ENCODE results near the gene DEFB125.
A peak's percentile ranks its signal among the peaks of the same experiment; 100 is the strongest.
"Not testable (repeated sequence)": the region's sequence is repeated elsewhere in the genome, so short reads cannot be mapped to it uniquely, and the experiment has no call there.

DEFB125 gene, protein sequence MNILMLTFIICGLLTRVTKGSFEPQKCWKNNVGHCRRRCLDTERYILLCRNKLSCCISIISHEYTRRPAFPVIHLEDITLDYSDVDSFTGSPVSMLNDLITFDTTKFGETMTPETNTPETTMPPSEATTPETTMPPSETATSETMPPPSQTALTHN

DNA sequence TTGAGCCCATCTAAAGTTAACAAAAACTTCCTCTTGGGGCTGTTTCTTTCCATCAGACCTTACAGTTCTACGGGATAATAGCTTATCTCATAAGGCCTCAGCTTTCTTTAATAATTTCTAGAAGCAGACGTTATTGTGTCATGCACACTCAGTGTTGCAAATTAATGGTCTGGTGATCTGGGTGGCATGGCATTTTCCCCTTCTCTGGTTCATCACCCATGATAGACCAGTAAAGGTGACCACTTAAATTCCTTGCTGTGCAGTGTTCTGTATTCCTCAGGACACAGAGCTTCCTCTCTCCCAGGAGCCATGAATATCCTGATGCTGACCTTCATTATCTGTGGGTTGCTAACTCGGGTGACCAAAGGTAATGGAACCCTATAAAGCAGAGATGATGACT, at the start of gene DEFB125:
Gene DEFB125 (plus strand): TSS at position 272 of the 400 bp plus-strand sequence. CDS start 38 bp downstream, at position 310.
- no peak for DNase-seq

DNA sequence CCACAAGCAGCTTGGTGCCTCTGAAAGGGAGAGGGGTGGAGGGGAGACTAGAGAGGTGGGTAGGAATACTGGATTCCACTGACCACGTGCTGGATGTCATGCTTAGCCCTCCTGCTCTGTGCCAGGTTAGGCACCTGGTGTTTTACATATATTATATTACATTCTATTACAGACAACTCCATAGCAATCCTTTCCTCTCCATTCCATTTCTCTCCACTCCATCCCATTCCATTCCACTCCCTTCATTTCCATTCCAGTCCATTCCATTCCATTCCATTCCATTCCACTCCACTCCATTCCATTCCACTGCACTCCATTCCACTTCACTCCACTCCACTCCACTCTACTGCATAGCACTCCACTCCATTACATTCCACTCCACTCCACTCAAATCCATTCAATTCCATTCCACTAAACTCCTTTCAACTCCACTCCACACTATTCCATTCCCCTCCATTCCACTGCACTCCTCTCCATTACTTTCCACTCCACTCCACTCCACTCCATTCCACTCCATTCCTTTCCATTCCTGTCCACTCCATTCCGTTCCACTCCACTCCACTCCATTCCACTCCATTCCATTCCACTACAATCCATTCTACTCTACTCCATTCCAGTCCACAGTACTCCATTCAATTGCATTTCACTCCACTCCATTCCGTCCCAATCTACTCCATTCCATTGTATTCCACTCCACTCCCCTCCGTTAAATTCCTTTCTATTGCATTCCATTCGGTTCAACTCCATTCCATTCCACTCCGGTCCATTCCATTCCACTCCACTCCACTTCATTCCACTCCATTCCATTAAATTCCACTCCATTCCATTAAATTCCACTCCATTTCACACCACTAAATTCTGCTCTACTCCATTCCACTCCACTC, 27.2 kb upstream of the DEFB125 start:
- peak; percentile 1 for DNase-seq

DNA sequence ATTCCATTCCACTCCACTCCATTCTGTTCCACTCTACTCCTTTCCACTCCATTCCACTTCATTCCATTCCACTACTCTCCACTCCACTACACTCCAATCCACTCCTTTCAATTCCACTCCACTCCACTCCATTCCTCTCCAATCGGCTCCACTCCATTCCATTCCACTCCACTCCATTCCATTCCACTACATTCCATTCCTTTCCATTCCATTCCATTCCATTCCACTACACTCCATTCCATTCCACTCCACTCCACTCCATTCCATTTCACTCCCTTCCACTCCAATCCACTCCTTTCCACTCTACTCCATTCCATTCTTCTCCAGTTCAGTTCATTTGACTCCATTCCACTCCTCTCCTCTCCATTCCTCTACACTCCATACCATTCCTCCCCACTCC, 26.2 kb upstream of the DEFB125 start:
- DNase-seq = no peak

DNA sequence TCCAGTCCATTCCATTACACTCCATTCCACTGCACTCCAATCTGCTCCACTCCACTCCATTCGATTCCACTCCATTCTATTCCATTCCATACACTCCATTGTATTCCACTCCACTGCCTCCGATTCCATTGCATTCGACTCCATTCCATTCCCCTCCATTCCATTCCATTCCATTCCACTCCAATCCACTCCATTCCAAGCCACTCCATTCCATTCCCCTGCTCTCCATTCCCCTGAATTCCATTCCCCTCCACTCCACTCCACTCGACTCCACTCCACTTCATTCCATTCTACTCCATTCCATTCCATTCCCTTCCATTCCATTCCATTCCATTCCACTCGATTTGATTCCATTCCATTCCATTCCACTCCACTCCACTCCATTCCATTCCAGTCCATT, 25.7 kb upstream of the DEFB125 start:
- no peak for DNase-seq

DNA sequence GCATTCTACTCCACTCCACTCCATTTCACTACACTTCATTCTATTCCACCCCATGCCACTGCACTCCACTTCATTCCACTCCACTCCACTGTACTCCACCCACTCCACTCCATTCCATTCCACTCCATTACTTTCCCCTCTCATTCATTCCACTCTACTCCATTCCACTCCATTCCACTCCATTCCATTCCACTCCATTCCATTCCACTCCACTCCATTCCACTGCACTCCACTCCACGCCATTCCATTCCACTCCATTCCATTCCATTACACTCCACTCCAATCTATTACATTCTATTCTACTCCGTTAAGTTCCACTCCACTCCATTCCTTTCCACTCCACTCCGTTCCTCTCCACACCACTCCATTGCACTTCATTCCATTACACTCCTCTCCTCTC, 25.0 kb upstream of the DEFB125 start:
- no peak for DNase-seq

DNA sequence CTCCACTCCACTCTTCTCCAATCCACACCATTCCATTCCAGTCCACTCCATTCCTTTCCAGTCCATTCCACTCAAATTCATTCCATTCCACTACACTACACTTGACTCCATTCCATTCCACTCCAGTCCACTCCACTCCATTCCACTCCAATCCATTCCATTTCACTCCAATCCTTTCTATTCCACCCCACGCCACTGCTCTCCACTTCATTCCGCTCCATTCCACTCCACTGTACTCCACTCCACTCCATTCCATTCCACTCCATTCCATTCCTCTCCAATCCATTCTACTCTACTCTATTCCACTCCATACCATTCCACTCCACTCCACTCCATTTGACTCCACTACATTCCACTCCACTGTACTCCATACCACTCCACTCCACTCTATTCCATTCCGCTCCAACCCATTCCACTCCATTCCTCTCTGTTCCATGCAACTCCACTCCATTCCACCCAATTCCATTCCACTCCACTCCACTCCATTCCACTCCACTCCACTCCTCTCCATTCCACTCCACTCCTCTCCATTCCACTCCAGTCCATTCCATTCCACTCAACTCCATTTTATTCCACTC, 23.4 kb upstream of the DEFB125 start:
- no peak for DNase-seq

DNA sequence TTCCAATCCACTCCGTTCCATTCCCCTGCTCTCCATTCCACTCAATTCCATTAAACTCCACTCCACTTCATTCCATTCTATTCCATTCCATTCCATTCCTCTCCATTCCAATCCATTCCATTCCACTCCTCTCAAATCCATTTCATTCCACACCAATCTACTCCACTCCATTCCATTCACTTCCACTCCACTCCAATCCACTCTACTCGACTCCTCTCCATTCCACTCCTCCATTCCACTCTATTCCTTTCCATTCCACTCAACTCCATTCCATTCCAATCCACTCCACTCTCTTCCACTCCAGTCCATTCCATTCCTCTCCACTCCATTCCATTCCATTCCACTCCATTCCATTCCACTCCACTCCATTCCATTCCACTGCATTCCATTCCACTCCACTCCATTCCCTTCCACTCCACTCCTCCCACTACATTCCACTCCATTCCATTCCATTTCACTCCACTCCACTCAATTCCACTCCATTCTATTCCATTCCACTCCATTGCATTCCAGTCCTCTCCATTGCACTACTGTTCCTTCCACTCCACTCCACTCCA, 22.6 kb upstream of the DEFB125 start:
- no peak for DNase-seq

DNA sequence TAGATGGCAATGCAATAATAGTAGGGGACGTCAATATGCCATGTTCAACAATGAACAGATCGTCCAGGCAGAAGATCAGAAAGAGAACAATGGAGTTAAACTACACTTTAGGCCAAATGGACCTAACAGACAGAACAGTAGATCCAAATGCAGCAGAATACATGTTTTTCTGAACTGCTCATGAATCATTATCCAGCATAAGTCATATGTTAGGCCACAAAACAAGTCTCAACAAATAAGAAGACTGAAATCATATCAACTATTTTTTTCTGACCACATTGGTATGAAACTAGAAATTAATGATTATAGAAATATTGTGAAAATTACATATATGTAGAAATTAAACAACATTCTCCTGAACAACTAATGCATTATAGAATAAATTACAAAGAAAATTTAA, 10.2 kb upstream of the DEFB125 start:
- DNase-seq = no peak

DNA sequence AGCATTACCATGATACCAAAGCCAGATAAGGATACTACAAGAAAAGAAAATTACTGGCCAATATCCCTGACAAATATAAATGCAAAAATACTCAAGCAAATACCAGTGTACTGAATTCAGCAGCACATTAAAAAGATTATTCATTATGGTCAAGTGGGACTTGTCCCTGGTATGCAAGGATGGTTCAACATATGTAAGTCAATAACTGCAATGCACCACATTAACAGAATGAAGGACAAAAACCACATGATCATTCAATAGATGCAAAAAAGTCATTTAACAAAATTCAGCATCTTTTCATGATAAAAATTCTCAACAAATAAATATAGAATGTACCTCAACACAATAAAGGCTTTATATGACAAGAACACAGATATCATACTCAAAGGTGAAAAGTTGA, 9.1 kb upstream of the DEFB125 start:
- DNase-seq = no peak

DNA sequence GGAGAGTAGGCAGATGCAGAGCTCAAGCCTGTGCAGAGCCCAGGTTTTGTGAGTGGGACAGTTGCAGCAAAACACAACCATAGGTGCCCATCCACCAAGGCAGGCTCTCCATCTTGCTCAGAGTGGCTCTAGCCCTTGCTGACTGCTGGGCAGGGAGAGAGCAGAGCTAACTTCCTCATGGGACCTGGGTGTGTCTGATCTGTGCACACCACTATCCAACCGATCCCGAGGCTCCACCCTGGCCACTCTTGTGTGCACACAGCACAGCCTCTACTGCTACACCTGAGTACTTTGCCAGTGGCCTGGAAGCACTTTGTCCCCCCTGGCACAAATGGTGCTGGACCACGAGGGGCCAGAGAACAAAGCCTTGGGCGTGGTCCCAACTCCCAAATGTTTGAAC, 7.9 kb upstream of the DEFB125 start:
- no peak for DNase-seq

DNA sequence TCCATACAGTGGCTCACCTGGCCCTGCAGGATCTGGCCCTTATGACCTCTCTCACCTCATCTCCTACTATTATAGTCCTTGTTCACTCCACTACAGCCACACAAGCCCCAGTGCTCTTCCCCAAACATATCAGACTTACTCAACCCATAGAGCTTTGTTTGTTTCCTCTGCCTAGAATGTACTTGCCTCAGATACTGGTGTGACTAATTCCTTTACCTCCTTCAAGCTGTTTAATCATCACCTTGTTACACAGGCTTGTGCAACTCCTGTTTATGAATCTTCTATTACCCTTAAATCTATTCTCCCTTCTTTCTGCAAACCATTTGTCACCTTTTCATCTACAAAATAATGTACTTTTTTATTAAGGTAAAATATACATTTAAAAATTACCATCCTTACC, 3.2 kb downstream of the DEFB125 start:
- DNase-seq = no peak

DNA sequence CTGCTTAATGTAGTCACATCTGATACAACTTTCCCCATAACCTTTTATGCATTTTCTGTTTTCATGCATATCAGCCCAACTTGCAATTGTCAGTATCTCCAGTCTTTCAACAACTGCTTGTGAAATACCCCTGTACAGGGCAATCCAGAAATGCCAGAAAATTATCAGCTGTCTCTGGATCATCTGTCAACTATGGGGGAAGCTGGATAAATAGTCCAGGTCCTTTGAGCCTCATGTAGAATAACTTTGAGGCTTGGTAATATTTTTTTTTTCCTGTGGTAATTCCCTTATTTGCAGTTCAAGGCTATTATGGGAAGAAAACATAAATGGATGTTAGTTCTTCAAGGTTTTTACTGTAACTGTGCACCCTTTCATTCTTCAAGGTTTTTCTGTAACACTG, 6.2 kb downstream of the DEFB125 start:
- DNase-seq = no peak

DNA sequence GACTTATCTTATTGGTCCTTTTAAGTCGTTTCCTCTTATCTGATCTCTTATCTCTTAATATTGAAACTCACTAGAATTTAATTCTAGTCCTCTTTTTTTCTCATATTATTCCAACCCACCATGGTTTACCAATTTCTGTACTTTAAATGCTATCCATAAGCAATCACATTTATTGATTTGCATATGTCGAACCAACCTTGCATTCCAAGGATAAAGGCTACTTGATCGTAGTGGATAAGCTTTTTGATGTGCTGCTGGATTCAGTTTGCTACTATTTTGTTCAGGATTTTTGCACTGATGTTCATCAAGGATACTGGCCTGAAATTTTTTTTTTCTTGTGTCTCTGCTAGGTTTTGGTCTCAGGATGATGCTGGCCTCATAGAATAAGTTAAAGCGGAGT, 7.7 kb downstream of the DEFB125 start:
- DNase-seq = no peak

DNA sequence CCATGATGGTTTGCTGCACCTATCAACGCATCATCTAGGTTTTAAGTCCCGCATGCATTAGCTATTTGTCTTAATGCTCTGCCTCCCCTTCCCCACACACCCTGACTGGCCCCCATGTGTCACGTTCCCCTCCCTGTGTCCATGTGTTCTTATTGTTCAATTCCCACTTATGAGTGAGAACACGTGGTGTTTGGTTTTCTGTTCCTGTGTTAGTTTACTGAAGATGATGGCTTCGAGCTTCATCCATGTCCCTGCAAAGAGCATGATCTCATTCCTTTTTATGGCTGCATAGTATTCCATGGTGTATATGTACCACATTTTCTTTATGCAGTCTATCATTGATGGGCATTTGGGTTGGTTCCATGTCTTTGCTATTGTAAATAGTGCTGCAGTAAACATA, 10.2 kb downstream of the DEFB125 start:
- not testable (repeated sequence) for DNase-seq

DNA sequence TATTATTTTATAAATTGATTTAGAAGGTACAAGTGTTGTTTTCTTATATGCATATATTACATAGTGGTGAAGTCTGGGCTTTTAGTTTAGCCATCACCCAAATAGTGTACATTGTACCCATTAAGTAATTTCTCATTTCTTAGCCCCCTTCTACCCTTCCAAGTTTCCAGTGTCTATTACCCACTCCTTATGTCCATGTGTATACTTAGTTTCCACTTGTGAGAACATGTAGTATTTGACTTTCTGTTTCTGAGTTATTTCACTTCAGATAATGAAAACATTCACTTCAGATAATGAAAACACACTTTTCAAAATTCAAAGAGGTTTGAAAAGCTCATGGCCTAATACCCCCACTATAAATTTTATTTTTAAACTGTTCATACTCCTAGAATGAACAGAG, 14.5 kb downstream of the DEFB125 start:
- DNase-seq = no peak

DNA sequence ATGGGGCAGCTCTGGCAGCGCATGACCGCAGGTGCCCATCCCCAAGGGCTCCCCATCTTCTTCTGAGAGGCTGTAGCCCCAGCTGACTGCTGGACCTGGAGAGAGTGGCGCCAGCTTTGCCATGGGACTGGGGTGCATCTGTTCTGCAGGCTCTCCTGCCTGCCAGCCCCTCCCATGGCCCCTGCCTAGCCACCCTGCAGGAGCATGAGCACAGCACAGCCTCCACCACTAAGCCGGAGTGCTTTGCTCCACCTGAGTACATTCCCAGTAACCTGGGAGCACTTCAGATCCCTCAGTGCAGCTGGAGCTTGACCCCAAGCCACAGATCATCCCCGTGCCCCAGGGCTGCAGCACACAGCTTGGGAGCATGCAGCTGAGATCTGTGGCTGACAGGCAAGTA, 16.0 kb downstream of the DEFB125 start:
- DNase-seq = no peak

DNA sequence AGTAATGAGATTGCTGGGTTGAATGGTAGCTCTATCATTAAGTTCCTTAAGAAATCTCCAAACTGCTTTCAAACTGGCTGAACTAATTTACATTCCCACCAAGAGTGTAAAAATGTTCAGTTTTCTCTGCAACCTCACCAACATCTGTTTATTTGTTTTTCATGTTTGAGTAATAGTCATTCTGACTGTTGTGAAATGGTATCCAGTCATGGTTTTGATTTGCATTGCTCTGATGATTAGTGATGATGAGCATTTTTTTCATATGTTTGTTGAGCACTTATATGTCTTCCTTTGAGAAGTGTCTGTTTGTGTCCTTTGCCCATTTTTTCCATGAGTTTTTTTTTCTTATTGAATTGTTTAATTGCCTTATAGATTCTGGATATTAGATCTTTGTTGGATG, 24.9 kb downstream of the DEFB125 start:
- no peak for DNase-seq

DNA sequence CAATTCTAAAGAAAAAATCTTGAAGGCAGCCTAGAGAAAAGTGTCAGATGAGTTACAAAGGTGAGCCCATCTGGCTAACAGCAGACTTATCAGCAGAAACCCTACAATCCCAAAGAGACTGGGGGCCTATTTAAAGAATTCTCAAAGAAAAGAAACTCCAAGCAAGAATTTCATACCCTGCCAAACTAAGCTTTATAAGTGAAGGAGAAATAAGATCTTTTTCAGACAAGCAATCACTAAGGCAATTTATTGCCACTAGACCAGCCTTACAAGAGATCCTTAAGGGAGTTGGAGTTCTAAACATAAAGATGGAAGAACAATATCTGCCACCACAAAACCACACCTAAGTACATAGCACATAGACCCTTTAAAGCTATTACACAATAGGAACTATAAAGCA, 30.0 kb downstream of the DEFB125 start:
- no peak for DNase-seq

DNA sequence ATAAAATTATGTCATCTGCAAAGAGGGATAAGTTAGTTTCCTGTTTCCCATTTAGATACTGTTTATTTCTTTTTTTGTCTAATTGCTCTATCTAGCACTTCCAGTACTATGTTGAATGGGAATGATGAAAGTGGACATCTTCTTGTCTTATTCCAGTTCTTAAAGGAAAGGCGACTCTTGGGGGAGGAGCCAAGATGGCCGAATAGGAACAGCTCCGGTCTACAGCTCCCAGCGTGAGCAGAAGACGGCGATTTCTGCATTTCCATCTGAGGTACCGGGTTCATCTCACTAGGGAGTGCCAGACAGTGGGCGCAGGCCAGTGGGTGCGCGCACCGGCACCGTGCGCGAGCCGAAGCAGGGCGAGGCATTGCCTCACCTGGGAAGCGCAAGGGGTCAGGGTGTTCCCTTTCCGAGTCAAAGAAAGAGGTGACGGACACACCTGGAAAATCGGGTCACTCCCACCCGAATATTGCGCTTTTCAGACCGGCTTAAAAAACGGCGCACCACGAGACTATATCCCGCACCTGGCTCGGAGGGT, 42.4 kb downstream of the DEFB125 start:
- DNase-seq = not testable (repeated sequence)

DNA sequence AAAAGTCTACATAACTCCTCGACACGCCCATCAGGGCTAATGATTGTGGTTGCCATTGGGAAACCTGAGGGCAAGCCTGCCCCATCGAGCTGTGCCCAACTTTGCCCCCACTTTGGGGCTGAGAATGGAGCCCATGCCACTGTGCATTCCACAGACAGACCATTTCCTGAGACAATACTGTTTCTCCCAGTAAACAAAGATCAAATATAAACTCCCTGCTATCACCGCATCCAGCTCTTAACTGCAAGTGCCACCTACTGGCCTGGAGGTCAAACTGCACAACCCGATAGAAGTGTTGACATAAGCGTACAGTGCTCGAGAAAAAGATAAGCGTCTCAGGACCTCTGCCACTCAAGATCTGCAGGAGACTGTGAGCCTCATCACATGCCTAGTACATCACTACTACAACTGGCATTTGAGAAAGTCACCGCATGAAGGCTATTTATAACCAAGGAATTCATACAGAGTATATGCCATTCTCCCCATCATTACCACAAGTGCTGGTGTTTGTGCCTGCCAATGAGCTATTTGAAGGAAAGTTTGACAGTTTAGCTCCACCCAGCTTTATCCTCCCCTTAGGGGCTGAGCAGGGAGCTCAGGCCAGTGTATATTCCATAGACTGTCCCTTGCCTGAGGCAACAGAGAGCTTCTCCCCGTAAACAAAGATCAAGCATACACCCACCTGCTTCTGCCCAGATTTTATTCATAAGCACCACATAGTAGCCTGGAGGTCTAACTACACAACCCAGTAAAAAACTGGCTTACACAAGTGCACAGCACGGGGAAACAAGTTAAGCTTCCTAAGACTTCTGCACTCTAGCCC, 50.4 kb downstream of the DEFB125 start:
- no peak for DNase-seq

DNA sequence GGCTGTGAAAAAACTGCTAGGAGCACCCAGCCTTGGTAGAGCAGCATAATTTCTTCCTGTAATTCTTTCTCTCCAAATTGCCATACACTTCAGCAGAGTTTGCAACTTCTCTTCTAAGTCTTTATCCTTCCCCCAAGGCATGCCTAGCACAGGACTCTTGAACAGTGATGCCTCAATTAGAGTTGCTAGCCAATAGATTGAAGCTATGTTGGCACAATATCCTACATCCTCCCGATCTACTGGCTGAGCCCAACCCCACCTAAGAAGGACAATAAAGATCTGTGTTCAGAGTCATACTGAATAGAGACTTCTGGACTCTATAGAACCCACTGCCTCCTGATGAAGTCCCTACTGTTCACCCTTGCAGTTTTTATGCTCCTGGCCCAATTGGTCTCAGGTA, 54.8 kb downstream of the DEFB125 start, which contains the start of gene DEFB126:
Gene DEFB126 (plus strand): TSS at position 301 of the 400 bp plus-strand sequence. CDS start 39 bp downstream, at position 340.
- DNase-seq = no peak

DNA sequence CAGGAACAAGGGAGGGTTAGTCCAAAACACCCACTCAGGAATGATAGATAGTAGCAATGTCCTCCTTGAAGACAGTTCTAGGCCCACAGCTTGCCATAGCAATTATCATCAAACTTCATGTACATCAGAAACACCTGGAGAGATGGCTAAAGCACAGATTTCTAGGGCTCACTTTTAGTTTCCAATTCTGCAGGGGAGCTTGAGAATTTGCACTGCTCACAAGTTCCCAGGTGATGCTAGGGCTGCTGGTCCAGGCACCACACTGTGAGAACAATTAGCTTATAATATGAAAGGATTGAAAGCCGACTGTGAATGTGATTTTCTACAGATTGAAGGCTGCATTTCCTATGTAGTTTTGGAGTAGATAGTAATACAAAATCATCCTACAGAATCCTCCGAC, 58.4 kb downstream of the DEFB125 start:
- no peak for DNase-seq
